Neural cell (in vitro differentiated cells): Measurements from ENCODE around the gene GNG7. TPM values are rescaled to one million over a fixed set of nuclear protein-coding genes. Genes with fewer than 3 reads are reported as not detected.
A peak's percentile ranks its signal among the peaks of the same experiment; 100 is the strongest.

ENCODE experiments used
- H2AFZ ChIP-seq: fragments of 200-600, 300-800 bp; sonication (generic), shearing (Covaris generic); 2 replicates; pipeline ENCODE4 v1.6.0; 2014; ENCODE audit warnings: low read depth, mild to moderate bottlenecking, antibody characterized with exemption, low read length, moderate library complexity
- H3F3A ChIP-seq: fragments of 200-600 bp; shearing (Covaris generic); 2 replicates; pipeline ENCODE4 v1.6.1; 2016; ENCODE audit warnings: mild to moderate bottlenecking, moderate library complexity, mixed read lengths, antibody characterized with exemption, low read length; ENCODE audit not compliant: insufficient read depth, poor library complexity, severe bottlenecking
- H3K27ac ChIP-seq: fragments of 200-600, 300-800 bp; sonication (generic), shearing (Covaris generic); 2 replicates; pipeline ENCODE4 v1.5.1; 2014; ENCODE audit warnings: mild to moderate bottlenecking, low read length, moderate library complexity
- H3K27me3 ChIP-seq: fragments of 300-800, 200-600 bp; sonication (generic), shearing (Covaris generic); 2 replicates; pipeline ENCODE4 v1.6.0; 2014; ENCODE audit warnings: mild to moderate bottlenecking, low read depth, low read length, moderate library complexity; ENCODE audit not compliant: insufficient read depth
- H3K36me3 ChIP-seq: fragments of 300-800, 200-600 bp; sonication (generic), shearing (Covaris generic); 2 replicates; pipeline ENCODE4 v1.5.1; 2014; ENCODE audit warnings: mild to moderate bottlenecking, antibody characterized with exemption, low read length, moderate library complexity; ENCODE audit not compliant: insufficient read depth
- H3K4me2 ChIP-seq: fragments of 300-800, 200-600 bp; sonication (generic), shearing (Covaris generic); 2 replicates; pipeline ENCODE4 v1.6.0; 2014; ENCODE audit warnings: mild to moderate bottlenecking, low read length
- H3K4me3 ChIP-seq: fragments of 300-800, 200-600 bp; sonication (generic), shearing (Covaris generic); 2 replicates; pipeline ENCODE4 v1.5.1; 2014; ENCODE audit warnings: mild to moderate bottlenecking, low read length, moderate library complexity
- H3K79me2 ChIP-seq: fragments of 200-600 bp; shearing (Covaris generic); replicated peaks from 2 replicates; pipeline ENCODE4 v1.6.0; 2014; ENCODE audit warnings: mild to moderate bottlenecking, low read length, moderate library complexity; ENCODE audit not compliant: insufficient read depth
- H3K9ac ChIP-seq: fragments of 300-800, 200-600 bp; sonication (generic), shearing (Covaris generic); 2 replicates; pipeline ENCODE4 v1.6.1; 2016; ENCODE audit warnings: mild to moderate bottlenecking, low read length, mixed read lengths
- H3K9me2 ChIP-seq: fragments of 200-600 bp; shearing (Covaris generic); 2 replicates; pipeline ENCODE4 v1.6.1; 2016; ENCODE audit warnings: mild to moderate bottlenecking, low read length, mixed read lengths; ENCODE audit not compliant: insufficient read depth
- H3K9me3 ChIP-seq: fragments of 200-600, 300-800 bp; sonication (generic), shearing (Covaris generic); 2 replicates; pipeline ENCODE4 v1.6.1; 2016; ENCODE audit warnings: mild to moderate bottlenecking, mixed run types, low read length, moderate library complexity, mixed read lengths
- H4K20me1 ChIP-seq: fragments of 200-600 bp; shearing (Covaris generic); 2 replicates; pipeline ENCODE4 v1.6.1; 2016; ENCODE audit warnings: mild to moderate bottlenecking, mixed run types; ENCODE audit not compliant: insufficient read depth
- CTCF ChIP-seq: fragments of 450-650 bp; IDR thresholded peaks from 2 replicates; pipeline ENCODE4 v1.5.1; 2014; ENCODE audit warnings: antibody characterized with exemption, mild to moderate bottlenecking, moderate library complexity; ENCODE audit not compliant: poor library complexity, severe bottlenecking
- EP300 ChIP-seq: fragments of 450-650 bp; conservative IDR thresholded peaks from 2 replicates; pipeline ENCODE4 v1.6.1; 2014; ENCODE audit warnings: antibody characterized with exemption, mild to moderate bottlenecking, moderate library complexity; ENCODE audit not compliant: poor library complexity, severe bottlenecking
- EZH2 ChIP-seq: fragments of 200-600, 300-800 bp; shearing (Covaris generic), sonication (generic); IDR thresholded peaks from 2 replicates; pipeline ENCODE4 v1.6.1; 2014; ENCODE audit warnings: antibody characterized with exemption, low read length, borderline replicate concordance, mild to moderate bottlenecking; ENCODE audit not compliant: insufficient read depth, poor library complexity, severe bottlenecking
- MXI1 ChIP-seq: fragments of 450-650 bp; conservative IDR thresholded peaks from 2 replicates; pipeline ENCODE4 v1.6.1; 2014; ENCODE audit warnings: antibody characterized with exemption, mild to moderate bottlenecking; ENCODE audit not compliant: poor library complexity, severe bottlenecking
- POLR2AphosphoS5 ChIP-seq: IDR thresholded peaks from 2 replicates; pipeline ENCODE4 v1.6.1; 2012
- RAD21 ChIP-seq: fragments of 450-650 bp; conservative IDR thresholded peaks from 2 replicates; pipeline ENCODE4 v1.6.1; 2014; ENCODE audit warnings: antibody characterized with exemption, mild to moderate bottlenecking, moderate library complexity
- SMC3 ChIP-seq: fragments of 450-650 bp; conservative IDR thresholded peaks from 2 replicates; pipeline ENCODE4 v1.6.1; 2014; ENCODE audit warnings: antibody characterized with exemption, mild to moderate bottlenecking, moderate library complexity; ENCODE audit not compliant: poor library complexity
- TAF1 ChIP-seq: IDR thresholded peaks from 2 replicates; pipeline ENCODE4 v1.6.1; 2012; ENCODE audit warnings: low read depth
- polyA plus RNA-seq: library from polyadenylated mRNA; depleted of rRNA; stranded (reverse); fragments of >200 nt; gene quantifications from 2 replicates; pipeline ENCODE4 v1.2.3, GENCODE V29; 2014
- TF ChIP-seq, protein P1 (sequence below): IDR thresholded peaks from 2 replicates; pipeline ENCODE4 v1.6.1; 2012; ENCODE audit warnings: borderline replicate concordance

The GNG7 gene
- polyA plus RNA-seq, 1 donor from 2014 or later, result 3.0 TPM

DNA sequence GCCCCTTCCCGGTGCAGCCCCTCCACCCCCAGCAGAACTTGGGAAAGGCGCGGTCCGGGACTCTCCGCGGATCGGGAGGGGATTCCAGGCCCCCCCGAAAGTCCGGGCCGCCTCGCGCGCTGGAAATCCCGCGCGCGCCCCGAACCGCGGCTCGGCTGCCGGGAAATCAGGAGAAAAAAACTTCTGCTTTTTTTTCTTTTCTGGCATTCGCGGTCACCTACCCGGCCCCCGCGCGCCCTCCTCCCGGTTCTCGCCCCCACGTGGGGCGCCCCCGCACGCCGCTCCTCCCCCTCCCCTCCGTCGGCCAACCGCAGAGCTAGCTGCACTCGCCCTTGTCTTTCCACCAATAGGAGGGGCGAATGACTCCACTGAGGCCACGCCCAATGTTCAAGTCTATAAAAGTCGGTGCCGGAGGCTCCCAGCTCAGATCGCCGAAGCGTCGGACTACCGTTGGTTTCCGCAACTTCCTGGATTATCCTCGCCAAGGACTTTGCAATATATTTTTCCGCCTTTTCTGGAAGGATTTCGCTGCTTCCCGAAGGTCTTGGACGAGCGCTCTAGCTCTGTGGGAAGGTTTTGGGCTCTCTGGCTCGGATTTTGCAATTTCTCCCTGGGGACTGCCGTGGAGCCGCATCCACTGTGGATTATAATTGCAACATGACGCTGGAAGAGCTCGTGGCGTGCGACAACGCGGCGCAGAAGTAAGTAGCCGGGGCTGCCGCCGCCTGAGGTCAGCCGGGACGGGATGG lies 226.6 kb downstream of the GNG7 start, which contains the start of gene GADD45B:
TSS of gene GADD45B (plus strand) at position 426 of the 749 bp plus-strand sequence. CDS start at position 658, 232 bp downstream.
- peaks cover 58% of the 10 kb centered on the region for H3K27me3 ChIP-seq
- H3K9me3 ChIP-seq, result no peaks in the 10 kb centered on the region

GRCh38 chr19:2475018-2475701 lies 227.3 kb downstream of the GNG7 start:
- TF ChIP-seq TAF1 (no peak), SMC3 (no peak), EZH2 (no peak), EP300 (no peak), RAD21 (no peak), MXI1 (no peak), POLR2AphosphoS5 (no peak), CTCF (no peak)
- TF ChIP-seq, protein P1, sequence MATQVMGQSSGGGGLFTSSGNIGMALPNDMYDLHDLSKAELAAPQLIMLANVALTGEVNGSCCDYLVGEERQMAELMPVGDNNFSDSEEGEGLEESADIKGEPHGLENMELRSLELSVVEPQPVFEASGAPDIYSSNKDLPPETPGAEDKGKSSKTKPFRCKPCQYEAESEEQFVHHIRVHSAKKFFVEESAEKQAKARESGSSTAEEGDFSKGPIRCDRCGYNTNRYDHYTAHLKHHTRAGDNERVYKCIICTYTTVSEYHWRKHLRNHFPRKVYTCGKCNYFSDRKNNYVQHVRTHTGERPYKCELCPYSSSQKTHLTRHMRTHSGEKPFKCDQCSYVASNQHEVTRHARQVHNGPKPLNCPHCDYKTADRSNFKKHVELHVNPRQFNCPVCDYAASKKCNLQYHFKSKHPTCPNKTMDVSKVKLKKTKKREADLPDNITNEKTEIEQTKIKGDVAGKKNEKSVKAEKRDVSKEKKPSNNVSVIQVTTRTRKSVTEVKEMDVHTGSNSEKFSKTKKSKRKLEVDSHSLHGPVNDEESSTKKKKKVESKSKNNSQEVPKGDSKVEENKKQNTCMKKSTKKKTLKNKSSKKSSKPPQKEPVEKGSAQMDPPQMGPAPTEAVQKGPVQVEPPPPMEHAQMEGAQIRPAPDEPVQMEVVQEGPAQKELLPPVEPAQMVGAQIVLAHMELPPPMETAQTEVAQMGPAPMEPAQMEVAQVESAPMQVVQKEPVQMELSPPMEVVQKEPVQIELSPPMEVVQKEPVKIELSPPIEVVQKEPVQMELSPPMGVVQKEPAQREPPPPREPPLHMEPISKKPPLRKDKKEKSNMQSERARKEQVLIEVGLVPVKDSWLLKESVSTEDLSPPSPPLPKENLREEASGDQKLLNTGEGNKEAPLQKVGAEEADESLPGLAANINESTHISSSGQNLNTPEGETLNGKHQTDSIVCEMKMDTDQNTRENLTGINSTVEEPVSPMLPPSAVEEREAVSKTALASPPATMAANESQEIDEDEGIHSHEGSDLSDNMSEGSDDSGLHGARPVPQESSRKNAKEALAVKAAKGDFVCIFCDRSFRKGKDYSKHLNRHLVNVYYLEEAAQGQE, result no peak
- H3K27ac ChIP-seq, result no peak overlapping the region
- peak overlapping the region; percentile 71 for H3K4me2 ChIP-seq
- no peak overlapping the region for H3K9ac ChIP-seq
- H2AFZ ChIP-seq, result no peak overlapping the region
- peak overlapping the region; percentile 72 for H3K4me3 ChIP-seq
- no peaks in the 10 kb centered on the region for H3F3A ChIP-seq
- H3K9me3 ChIP-seq, result no peaks in the 10 kb centered on the region
- no peaks in the 10 kb centered on the region for H4K20me1 ChIP-seq
- H3K79me2 ChIP-seq, result no peaks in the 10 kb centered on the region
- no peaks in the 10 kb centered on the region for H3K9me2 ChIP-seq
- no peaks in the 10 kb centered on the region for H3K36me3 ChIP-seq
- H3K27me3 ChIP-seq, result peaks cover 53% of the 10 kb centered on the region

More for the DNA sequence above, 226.6 kb downstream of the GNG7 start, which contains the start of gene GADD45B:
- peak within 1 kb of the TSS; percentile 72 for H3K4me3 ChIP-seq
- peak within 1 kb of the TSS; percentile 43 for H3K9ac ChIP-seq
- H3K9me2 ChIP-seq, result no peaks in the 10 kb centered on the region
- H4K20me1 ChIP-seq, result no peaks in the 10 kb centered on the region
- no peaks in the 10 kb centered on the region for H3K79me2 ChIP-seq
- H3K27ac ChIP-seq, result no peak within 1 kb of the TSS
- peak within 1 kb of the TSS; percentile 71 for H3K4me2 ChIP-seq
- no peaks in the 10 kb centered on the region for H3F3A ChIP-seq
- no peak within 1 kb of the TSS for H2AFZ ChIP-seq
- TF ChIP-seq SMC3, result no peak
- peak; percentile 92 for TF ChIP-seq POLR2AphosphoS5
- TF ChIP-seq EZH2, result no peak
- TF ChIP-seq TAF1, result peak; percentile 79
- TF ChIP-seq, protein P1, result peak; percentile 46
- peak; percentile 42 for TF ChIP-seq MXI1
- H3K36me3 ChIP-seq, result no peaks in the 10 kb centered on the region
